GM18873 (cell line): ENCODE data around the gene PACS2.
"Not testable (repeated sequence)": the region's sequence is repeated elsewhere in the genome, so short reads cannot be mapped to it uniquely, and the experiment has no call there.

ENCODE experiments used
- ATAC-seq: cut with Tn5 transposase; IDR thresholded peaks from one replicate; pipeline ENCODE4 v1.9.1; 2021; ENCODE audit warnings: mild to moderate bottlenecking, moderate library complexity, moderate number of reproducible peaks; ENCODE audit not compliant: unreplicated experiment, low FRiP score

The PACS2 gene

GRCh38 chr14:105329411-105330150, 15.0 kb downstream of the PACS2 start:
- ATAC-seq, result no peak

- no peak for ATAC-seq
Measured at GRCh38 chr14:105330491-105330895, 15.9 kb downstream of the PACS2 start.

- ATAC-seq, result no peak
Measured at GRCh38 chr14:105331575-105332349, 17.2 kb downstream of the PACS2 start.

GRCh38 chr14:105332350-105332874, 17.9 kb downstream of the PACS2 start:
- no peak for ATAC-seq

- ATAC-seq, result no peak
Measured at GRCh38 chr14:105333020-105333490, 18.5 kb downstream of the PACS2 start.

GRCh38 chr14:105333613-105334364, 19.2 kb downstream of the PACS2 start:
- ATAC-seq, result no peak

- no peak for ATAC-seq
Measured at GRCh38 chr14:105334383-105335230, 20.1 kb downstream of the PACS2 start.

GRCh38 chr14:105335231-105335542, 20.6 kb downstream of the PACS2 start:
- not testable (repeated sequence) for ATAC-seq

- ATAC-seq, result no peak
Measured at GRCh38 chr14:105335735-105336476, 21.4 kb downstream of the PACS2 start.

- no peak for ATAC-seq
Measured at GRCh38 chr14:105336477-105337287, 22.1 kb downstream of the PACS2 start.

GRCh38 chr14:105337433-105337832, 22.9 kb downstream of the PACS2 start:
- ATAC-seq, result no peak

GRCh38 chr14:105337966-105338741, 23.6 kb downstream of the PACS2 start:
- no peak for ATAC-seq

- ATAC-seq, result no peak
Measured at GRCh38 chr14:105340821-105341733, 26.5 kb downstream of the PACS2 start.

- ATAC-seq, result no peak
Measured at GRCh38 chr14:105343194-105343593, 28.6 kb downstream of the PACS2 start.

GRCh38 chr14:105346200-105346533, 31.6 kb downstream of the PACS2 start:
- no peak for ATAC-seq

GRCh38 chr14:105346876-105347586, 32.5 kb downstream of the PACS2 start:
- ATAC-seq, result no peak
